ENCODE data around the gene ABHD12. TPM values are rescaled to one million over a fixed set of nuclear protein-coding genes. Genes with fewer than 3 reads are reported as not detected.

The ABHD12 gene
- total and polyA plus RNA-seq, 2 donors (not counting 1 experiment from before 2014, with no cell fraction given), result 9.6 to 28.3 TPM

DNA sequence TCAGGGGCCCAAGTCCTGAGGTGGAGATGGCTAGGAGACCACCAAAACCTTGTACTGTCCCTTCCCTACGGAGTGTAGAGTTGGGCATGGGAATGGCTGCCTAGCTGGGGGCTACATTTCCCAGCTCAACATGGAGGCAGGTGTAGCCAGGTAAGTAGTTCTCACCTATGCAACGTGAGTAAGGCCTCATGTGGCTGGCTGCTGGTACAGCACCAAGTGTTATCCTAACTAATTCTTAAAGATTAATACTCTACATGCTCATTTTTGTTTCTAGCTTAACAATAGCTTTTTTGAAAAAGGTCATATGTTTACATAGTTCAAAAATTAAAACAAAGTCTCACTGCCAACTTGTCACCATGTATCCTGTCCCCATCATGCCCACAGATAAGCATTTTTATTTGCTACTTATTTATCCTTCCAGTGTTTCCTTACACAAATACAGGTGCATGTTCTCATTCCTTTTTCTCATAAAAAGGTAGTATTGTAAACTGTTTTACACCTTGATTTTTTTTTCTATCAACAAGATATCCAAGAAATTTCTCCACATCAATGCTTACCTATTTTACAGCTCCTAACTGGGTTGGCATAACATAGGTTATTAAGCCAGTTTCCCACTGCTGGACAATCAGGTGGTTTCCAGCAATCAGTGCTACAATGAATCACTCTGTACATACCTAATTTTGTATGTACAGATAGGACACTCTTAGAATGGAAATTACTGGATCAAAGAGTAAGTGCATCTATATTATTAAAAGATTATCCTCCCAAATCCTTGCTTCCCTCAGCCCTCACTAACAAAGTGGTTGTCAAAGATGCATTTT lies 25.5 kb downstream of the ABHD12 start:
- CTCF ChIA-PET, result no interaction called here
- H3K4me3 Mint-ChIP-seq, result no peak overlapping the region
- Histone ChIP-seq H3K4me1 (ENCODE audit: control insufficient read depth in 2 of 2, insufficient read depth in 2 of 2, low read length in 2 of 2) (peaks cover 9 to 10% of the 10 kb centered on the region in 2 donors), H3K79me2 (ENCODE audit: control insufficient read depth, insufficient read depth, low read length) (peaks cover 17% of the 10 kb centered on the region), H3K4me3 (ENCODE audit: control extremely low read depth in 1 of 5, extremely low read depth in 1 of 5, insufficient read depth in 1 of 5, low read depth in 2 of 5, low read length in 4 of 5) (no peak overlapping the region), H3K27me3 (replicated peaks in 1 of 4; ENCODE audit: control extremely low read depth in 1 of 4, control insufficient read depth in 3 of 4, insufficient read depth in 4 of 4, low read length in 3 of 4) (no peaks in the 10 kb centered on the region), H3K9ac (ENCODE audit: low read length) (no peak overlapping the region), H3K36me3 (replicated peaks in 1 of 2; ENCODE audit: control extremely low read depth in 1 of 2, control insufficient read depth in 1 of 2, extremely low read depth in 1 of 2, insufficient read depth in 2 of 2, low read length in 1 of 2) (no peaks in the 10 kb centered on the region), H3K9me3 (ENCODE audit: control extremely low read depth in 1 of 3, control insufficient read depth in 2 of 3, insufficient read depth in 1 of 3, low read length in 2 of 3) (peaks cover 0 to 3% (median 0%) of the 10 kb centered on the region in 3 donors), H3K27ac (ENCODE audit: low read length in 2 of 2) (no peak overlapping the region), H2AFZ (ENCODE audit: insufficient read depth, low read depth, low read length, poor library complexity, severe bottlenecking) (no peak overlapping the region), H4K20me1 (ENCODE audit: control insufficient read depth, insufficient read depth, low read length, poor library complexity, severe bottlenecking) (no peaks in the 10 kb centered on the region), H3K4me2 (replicated peaks; ENCODE audit: low read depth, low read length, poor library complexity, severe bottlenecking) (no peak overlapping the region)
- POLR2A ChIA-PET, result interaction anchor here (0.6 kb wide), 1 partner anchor 133 kb away, joined by 5 read pairs; no protein-coding TSS in a partner anchor
- DNase-seq (no peak), ATAC-seq (ENCODE audit: low read depth) (no peak)
- H3K27ac Mint-ChIP-seq, result no peak overlapping the region
- TF ChIP-seq, protein P1, sequence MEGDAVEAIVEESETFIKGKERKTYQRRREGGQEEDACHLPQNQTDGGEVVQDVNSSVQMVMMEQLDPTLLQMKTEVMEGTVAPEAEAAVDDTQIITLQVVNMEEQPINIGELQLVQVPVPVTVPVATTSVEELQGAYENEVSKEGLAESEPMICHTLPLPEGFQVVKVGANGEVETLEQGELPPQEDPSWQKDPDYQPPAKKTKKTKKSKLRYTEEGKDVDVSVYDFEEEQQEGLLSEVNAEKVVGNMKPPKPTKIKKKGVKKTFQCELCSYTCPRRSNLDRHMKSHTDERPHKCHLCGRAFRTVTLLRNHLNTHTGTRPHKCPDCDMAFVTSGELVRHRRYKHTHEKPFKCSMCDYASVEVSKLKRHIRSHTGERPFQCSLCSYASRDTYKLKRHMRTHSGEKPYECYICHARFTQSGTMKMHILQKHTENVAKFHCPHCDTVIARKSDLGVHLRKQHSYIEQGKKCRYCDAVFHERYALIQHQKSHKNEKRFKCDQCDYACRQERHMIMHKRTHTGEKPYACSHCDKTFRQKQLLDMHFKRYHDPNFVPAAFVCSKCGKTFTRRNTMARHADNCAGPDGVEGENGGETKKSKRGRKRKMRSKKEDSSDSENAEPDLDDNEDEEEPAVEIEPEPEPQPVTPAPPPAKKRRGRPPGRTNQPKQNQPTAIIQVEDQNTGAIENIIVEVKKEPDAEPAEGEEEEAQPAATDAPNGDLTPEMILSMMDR (IDR thresholded peaks at IDR 0.05), result no peak
- no peak for TF ChIP-seq EZH2 (IDR thresholded peaks at IDR 0.05; ENCODE audit: borderline replicate concordance, insufficient read depth, low read depth, low read length, poor library complexity, severe bottlenecking)
- H3K27me3 Mint-ChIP-seq, result no peaks in the 10 kb centered on the region
- no CpG with 5 or more reads among the region's 2 CpGs for WGBS (ENCODE audit: insufficient coverage)
- peaks cover 4% of the 10 kb centered on the region for H3K9me3 Mint-ChIP-seq (ENCODE audit: insufficient read depth)
- peaks cover 16% of the 10 kb centered on the region for H3K4me1 Mint-ChIP-seq
- intact Hi-C loops (cut with micrococcal nuclease), result no loop called here

DNA sequence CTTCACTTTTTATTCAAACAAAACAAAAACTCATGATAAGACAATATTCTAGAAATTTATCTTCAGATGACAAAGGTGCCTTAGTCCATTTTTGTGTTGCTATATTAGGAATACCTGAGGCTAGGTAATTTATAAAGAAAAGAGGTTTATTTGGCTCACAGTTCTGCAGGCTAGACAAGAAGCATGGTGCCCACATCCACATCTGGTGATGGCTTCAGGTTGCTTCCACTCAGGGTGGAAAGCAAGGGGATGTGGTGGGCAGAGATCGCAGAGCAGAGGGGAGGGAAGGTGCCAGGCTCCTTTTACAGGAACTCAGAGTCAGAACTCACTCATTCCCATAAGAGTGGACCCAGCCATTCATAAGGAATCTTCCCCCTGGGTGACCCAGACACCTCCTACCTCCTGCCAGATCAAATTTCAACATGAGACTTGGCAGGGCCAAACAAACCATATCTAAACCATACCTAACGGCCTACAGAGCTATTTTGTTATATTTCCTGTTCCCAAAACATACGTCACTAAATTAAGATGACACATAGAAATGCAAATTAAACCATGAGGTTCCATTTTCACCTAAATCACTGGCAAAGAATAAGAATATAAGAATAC lies 26.4 kb downstream of the ABHD12 start:
- Mint-ChIP-seq H3K4me3 (no peak overlapping the region), H3K4me1 (peaks cover 16% of the 10 kb centered on the region), H3K27ac (no peak overlapping the region), H3K9me3 (ENCODE audit: insufficient read depth) (peaks cover 4% of the 10 kb centered on the region), H3K27me3 (no peaks in the 10 kb centered on the region)
- Histone ChIP-seq H3K79me2 (ENCODE audit: control insufficient read depth, insufficient read depth, low read length) (peaks cover 16% of the 10 kb centered on the region), H3K4me3 (ENCODE audit: control extremely low read depth in 1 of 5, extremely low read depth in 1 of 5, insufficient read depth in 1 of 5, low read depth in 2 of 5, low read length in 4 of 5) (no peak overlapping the region), H3K27me3 (replicated peaks in 1 of 4; ENCODE audit: control extremely low read depth in 1 of 4, control insufficient read depth in 3 of 4, insufficient read depth in 4 of 4, low read length in 3 of 4) (no peaks in the 10 kb centered on the region), H3K9me3 (ENCODE audit: control extremely low read depth in 1 of 3, control insufficient read depth in 2 of 3, insufficient read depth in 1 of 3, low read length in 2 of 3) (peaks cover 0 to 3% (median 0%) of the 10 kb centered on the region in 3 donors), H3K4me2 (replicated peaks; ENCODE audit: low read depth, low read length, poor library complexity, severe bottlenecking) (no peak overlapping the region), H3K36me3 (replicated peaks in 1 of 2; ENCODE audit: control extremely low read depth in 1 of 2, control insufficient read depth in 1 of 2, extremely low read depth in 1 of 2, insufficient read depth in 2 of 2, low read length in 1 of 2) (no peaks in the 10 kb centered on the region), H4K20me1 (ENCODE audit: control insufficient read depth, insufficient read depth, low read length, poor library complexity, severe bottlenecking) (no peaks in the 10 kb centered on the region), H3K4me1 (ENCODE audit: control insufficient read depth in 2 of 2, insufficient read depth in 2 of 2, low read length in 2 of 2) (peaks cover 9 to 10% of the 10 kb centered on the region in 2 donors), H3K27ac (ENCODE audit: low read length in 2 of 2) (no peak overlapping the region), H3K9ac (ENCODE audit: low read length) (no peak overlapping the region), H2AFZ (ENCODE audit: insufficient read depth, low read depth, low read length, poor library complexity, severe bottlenecking) (no peak overlapping the region)
- ChIA-PET CTCF (no interaction called here), POLR2A (no interaction called here)
- no CpG with 5 or more reads among the region's 3 CpGs for WGBS (ENCODE audit: insufficient coverage)
- TF ChIP-seq, protein P1 (IDR thresholded peaks at IDR 0.05), result no peak
- TF ChIP-seq EZH2 (IDR thresholded peaks at IDR 0.05; ENCODE audit: borderline replicate concordance, insufficient read depth, low read depth, low read length, poor library complexity, severe bottlenecking), result no peak
- intact Hi-C loops (cut with micrococcal nuclease), result no loop called here
- DNase-seq (no peak), ATAC-seq (ENCODE audit: low read depth) (no peak)
